ENCODE data around the gene ALDH4A1.

- TF ChIP-seq, protein P1, sequence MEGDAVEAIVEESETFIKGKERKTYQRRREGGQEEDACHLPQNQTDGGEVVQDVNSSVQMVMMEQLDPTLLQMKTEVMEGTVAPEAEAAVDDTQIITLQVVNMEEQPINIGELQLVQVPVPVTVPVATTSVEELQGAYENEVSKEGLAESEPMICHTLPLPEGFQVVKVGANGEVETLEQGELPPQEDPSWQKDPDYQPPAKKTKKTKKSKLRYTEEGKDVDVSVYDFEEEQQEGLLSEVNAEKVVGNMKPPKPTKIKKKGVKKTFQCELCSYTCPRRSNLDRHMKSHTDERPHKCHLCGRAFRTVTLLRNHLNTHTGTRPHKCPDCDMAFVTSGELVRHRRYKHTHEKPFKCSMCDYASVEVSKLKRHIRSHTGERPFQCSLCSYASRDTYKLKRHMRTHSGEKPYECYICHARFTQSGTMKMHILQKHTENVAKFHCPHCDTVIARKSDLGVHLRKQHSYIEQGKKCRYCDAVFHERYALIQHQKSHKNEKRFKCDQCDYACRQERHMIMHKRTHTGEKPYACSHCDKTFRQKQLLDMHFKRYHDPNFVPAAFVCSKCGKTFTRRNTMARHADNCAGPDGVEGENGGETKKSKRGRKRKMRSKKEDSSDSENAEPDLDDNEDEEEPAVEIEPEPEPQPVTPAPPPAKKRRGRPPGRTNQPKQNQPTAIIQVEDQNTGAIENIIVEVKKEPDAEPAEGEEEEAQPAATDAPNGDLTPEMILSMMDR (IDR thresholded peaks at IDR 0.05; ENCODE audit: low read length) = no peak
- TF ChIP-seq EZH2phosphoT487 (IDR thresholded peaks at IDR 0.05; ENCODE audit: low read length) = no peak
- no peak for TF ChIP-seq EZH2 (optimal IDR thresholded peaks at IDR 0.05; ENCODE audit: low read depth, low read length)
Measured at GRCh38 chr1:18947570-18947969, 45.2 kb upstream of the ALDH4A1 start.
